Measurements from ENCODE around the gene CELF6. TPM values are rescaled to one million over a fixed set of nuclear protein-coding genes. Genes with fewer than 3 reads are reported as not detected.
A peak's percentile ranks its signal among the peaks of the same experiment; 100 is the strongest.

Gene CELF6
- total RNA-seq (ENCODE audit: low replicate concordance): 0.45 and 1.9 TPM in 2 replicates
- long read RNA-seq: 0 reads

GRCh38 chr15:72319985-72320671 is at the start of gene CELF6:
Gene CELF6, minus strand, starts transcription at chr15:72320157. Its CDS starts 283 bp downstream, at chr15:72319874.
- Mint-ChIP-seq H3K36me3 (peaks cover 9% of the 10 kb centered on the region), H3K4me1 (ENCODE audit: unreplicated experiment) (peaks cover 4% of the 10 kb centered on the region), H3K27ac (peak within 1 kb of the TSS; percentile 62), H3K9me3 (no peaks in the 10 kb centered on the region), H3K27me3 (peaks cover 36% of the 10 kb centered on the region), H3K4me3 (peak within 1 kb of the TSS; percentile 89)
- DNase-seq (ENCODE audit: extremely low spot score, unreplicated experiment): peak; percentile 91
- TF ChIP-seq CTCF (conservative IDR thresholded peaks at IDR 0.05): no peak

GRCh38 chr15:72368899-72369298 is 48.9 kb upstream of the CELF6 start:
- Mint-ChIP-seq H3K4me1 (ENCODE audit: unreplicated experiment) (peaks cover 6% of the 10 kb centered on the region), H3K27ac (no peak overlapping the region), H3K4me3 (no peak overlapping the region), H3K36me3 (peaks cover 9% of the 10 kb centered on the region), H3K27me3 (no peaks in the 10 kb centered on the region), H3K9me3 (no peaks in the 10 kb centered on the region)
- TF ChIP-seq CTCF (conservative IDR thresholded peaks at IDR 0.05): no peak
- DNase-seq (ENCODE audit: extremely low spot score, unreplicated experiment): no peak

GRCh38 chr15:72368325-72368724 is 48.4 kb upstream of the CELF6 start:
- H3K27ac Mint-ChIP-seq: no peak overlapping the region
- H3K4me3 Mint-ChIP-seq: no peak overlapping the region
- peaks cover 3% of the 10 kb centered on the region for H3K4me1 Mint-ChIP-seq (ENCODE audit: unreplicated experiment)
- no peak for TF ChIP-seq CTCF (conservative IDR thresholded peaks at IDR 0.05)
- no peaks in the 10 kb centered on the region for H3K9me3 Mint-ChIP-seq
- peaks cover 9% of the 10 kb centered on the region for H3K36me3 Mint-ChIP-seq
- DNase-seq (ENCODE audit: extremely low spot score, unreplicated experiment): no peak
- H3K27me3 Mint-ChIP-seq: no peaks in the 10 kb centered on the region

- H3K9me3 Mint-ChIP-seq: no peaks in the 10 kb centered on the region
- no peak overlapping the region for H3K4me3 Mint-ChIP-seq
- no peak overlapping the region for H3K27ac Mint-ChIP-seq
- peaks cover 9% of the 10 kb centered on the region for H3K36me3 Mint-ChIP-seq
- no peaks in the 10 kb centered on the region for H3K4me1 Mint-ChIP-seq (ENCODE audit: unreplicated experiment)
- H3K27me3 Mint-ChIP-seq: no peaks in the 10 kb centered on the region
- no peak for TF ChIP-seq CTCF (conservative IDR thresholded peaks at IDR 0.05)
- DNase-seq (ENCODE audit: extremely low spot score, unreplicated experiment): no peak
Observed at GRCh38 chr15:72365844-72366243, 45.9 kb upstream of the CELF6 start.

- Mint-ChIP-seq H3K27ac (no peak overlapping the region), H3K4me1 (ENCODE audit: unreplicated experiment) (no peaks in the 10 kb centered on the region), H3K36me3 (peaks cover 4% of the 10 kb centered on the region), H3K4me3 (no peak overlapping the region), H3K27me3 (no peaks in the 10 kb centered on the region), H3K9me3 (no peaks in the 10 kb centered on the region)
- DNase-seq (ENCODE audit: extremely low spot score, unreplicated experiment): no peak
- TF ChIP-seq CTCF (conservative IDR thresholded peaks at IDR 0.05): no peak
Observed at GRCh38 chr15:72361176-72361575, 41.2 kb upstream of the CELF6 start.
